ENCODE results near the gene CD40LG.

The CD40LG gene

DNA sequence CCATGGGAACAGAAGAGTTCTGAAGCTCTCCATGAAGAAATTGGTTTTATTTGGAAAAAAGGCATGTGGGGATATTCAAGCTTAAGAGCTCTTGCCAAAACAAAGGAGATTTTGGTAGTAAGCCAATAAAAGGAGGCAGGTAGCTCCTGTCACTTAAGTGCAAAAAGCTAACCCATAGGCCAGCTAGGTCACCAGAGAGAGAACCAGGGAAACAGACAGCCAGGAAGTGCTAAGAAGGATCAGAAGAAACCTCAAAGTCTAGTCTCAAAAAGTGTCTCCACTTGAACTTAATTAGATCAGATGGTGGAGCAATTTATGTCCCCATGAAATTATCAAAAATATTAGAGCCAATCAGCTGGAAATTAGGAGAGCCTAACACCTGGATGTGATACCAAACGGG is 49.2 kb downstream of the CD40LG start:
- no peak for DNase-seq (ENCODE audit: low spot score)

DNA sequence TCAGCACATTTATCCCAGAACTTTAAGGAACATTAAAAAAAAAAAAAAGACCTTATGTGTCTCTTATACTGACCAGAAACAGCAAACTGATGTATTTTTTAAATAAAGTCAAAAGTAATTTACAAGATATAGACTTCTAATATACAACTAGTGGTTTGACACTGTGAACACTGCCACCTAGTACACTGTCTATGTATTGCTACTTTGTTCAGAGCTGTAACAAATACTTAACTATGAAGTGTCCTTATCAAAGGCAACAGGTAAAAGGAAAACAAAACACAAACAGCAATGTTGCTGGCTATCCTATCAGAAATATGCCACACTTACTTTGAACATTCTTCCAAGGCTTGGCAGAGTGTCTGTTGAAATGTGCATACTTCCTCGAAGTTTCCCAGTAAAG is 60.4 kb downstream of the CD40LG start:
- no peak for DNase-seq (ENCODE audit: low spot score)

Data from left forelimb (tissue), 1 donor.